ENCODE results near the gene COG1. TPM values are rescaled to one million over a fixed set of nuclear protein-coding genes. Genes with fewer than 3 reads are reported as not detected.

COG1 gene
- total and polyA plus RNA-seq, 2 donors from 2014 or later, result 28.2 to 41.6 TPM

DNA sequence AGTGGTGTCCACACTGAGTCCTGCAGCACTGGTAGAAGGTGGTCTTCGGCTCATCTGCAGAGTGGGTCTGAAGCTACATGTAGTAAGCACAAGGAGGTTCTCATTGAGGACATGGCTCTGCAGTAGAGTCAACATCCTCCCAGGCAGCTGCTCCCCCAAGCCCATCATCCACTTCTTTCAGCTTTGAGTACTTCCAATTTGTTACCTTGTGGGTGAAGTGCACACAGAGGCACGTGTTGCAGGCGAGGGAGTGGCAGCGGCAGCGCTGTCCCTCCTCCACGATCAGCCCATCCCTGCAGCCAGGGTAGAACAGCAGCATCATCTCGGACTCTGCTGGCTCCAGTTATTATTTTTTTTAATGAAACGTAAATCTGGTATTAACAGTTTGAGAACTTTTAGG, 29.8 kb upstream of the COG1 start:
- H3K9ac ChIP-seq (ENCODE audit: low read length in 3 of 3), result no peak overlapping the region
- no peak for FAIRE-seq
- intact Hi-C loops (cut with DNase I), result loop anchor here (10.0 kb wide), 1 partner anchor 438 kb away; no protein-coding TSS in a partner anchor

DNA sequence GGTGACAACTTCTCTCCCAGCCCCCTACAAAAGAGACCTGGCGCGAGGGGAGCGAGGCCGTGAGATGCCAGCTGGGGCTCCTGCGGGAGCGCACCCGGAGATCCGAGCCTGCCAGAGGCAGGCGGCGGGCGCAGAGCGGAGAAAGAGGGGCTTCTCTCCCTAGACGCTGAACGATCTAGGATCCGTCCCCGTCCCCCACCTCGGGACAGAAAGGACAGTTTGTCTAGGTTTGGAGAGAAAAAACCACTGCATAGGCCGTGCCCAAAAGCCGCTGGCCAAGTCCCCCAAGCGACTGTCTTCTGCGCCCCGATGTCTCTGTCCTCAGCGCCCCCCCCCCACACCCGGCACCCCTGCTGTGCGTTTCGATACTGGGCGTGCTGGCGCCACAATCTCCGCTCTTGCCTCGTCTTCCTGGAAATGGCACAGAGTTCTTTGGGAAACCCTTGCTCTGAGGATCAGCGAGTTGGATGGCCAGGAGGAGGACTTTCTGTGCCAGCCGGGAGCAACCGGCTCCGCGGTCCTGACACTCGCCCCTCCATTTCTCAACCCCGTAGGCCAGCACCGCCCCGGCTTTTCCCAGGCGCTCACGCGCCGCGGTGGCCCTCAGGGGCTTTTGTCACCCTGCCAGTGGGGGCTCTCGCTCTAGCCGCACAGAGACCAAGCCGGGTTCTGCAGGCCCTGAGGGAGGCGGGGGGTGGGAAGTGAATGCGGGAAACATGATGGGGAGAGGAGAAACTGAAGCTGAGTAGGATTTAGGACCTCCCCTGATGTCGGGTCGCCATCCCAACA, 27.0 kb upstream of the COG1 start:
- intact Hi-C loops (cut with DNase I), result loop anchor here (10.0 kb wide), 1 partner anchor 441 kb away; no protein-coding TSS in a partner anchor
- TF ChIP-seq, protein P1, sequence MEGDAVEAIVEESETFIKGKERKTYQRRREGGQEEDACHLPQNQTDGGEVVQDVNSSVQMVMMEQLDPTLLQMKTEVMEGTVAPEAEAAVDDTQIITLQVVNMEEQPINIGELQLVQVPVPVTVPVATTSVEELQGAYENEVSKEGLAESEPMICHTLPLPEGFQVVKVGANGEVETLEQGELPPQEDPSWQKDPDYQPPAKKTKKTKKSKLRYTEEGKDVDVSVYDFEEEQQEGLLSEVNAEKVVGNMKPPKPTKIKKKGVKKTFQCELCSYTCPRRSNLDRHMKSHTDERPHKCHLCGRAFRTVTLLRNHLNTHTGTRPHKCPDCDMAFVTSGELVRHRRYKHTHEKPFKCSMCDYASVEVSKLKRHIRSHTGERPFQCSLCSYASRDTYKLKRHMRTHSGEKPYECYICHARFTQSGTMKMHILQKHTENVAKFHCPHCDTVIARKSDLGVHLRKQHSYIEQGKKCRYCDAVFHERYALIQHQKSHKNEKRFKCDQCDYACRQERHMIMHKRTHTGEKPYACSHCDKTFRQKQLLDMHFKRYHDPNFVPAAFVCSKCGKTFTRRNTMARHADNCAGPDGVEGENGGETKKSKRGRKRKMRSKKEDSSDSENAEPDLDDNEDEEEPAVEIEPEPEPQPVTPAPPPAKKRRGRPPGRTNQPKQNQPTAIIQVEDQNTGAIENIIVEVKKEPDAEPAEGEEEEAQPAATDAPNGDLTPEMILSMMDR (IDR thresholded peaks at IDR 0.05; ENCODE audit: borderline replicate concordance, extremely low read depth, insufficient read depth), result no peak
- Histone ChIP-seq H3K9ac (ENCODE audit: low read length in 3 of 3) (peak overlapping the region in 2 of 3 donors; percentile 29 to 60), H3K9me3 (ENCODE audit: control insufficient read depth in 2 of 3, insufficient read depth in 1 of 3, low read length in 3 of 3) (no peaks in the 10 kb centered on the region), H3K4me3 (ENCODE audit: low read length in 3 of 3) (peak overlapping the region; percentile 51 to 86 (median 74)), H3K27me3 (ENCODE audit: control insufficient read depth, insufficient read depth, low read length) (peaks cover 37% of the 10 kb centered on the region), H3K36me3 (ENCODE audit: control insufficient read depth in 2 of 3, insufficient read depth in 3 of 3, low read length in 3 of 3) (no peaks in the 10 kb centered on the region), H3K4me1 (ENCODE audit: control insufficient read depth in 2 of 3, insufficient read depth in 2 of 3, low read depth in 1 of 3, low read length in 3 of 3) (peaks cover 0 to 13% (median 0%) of the 10 kb centered on the region in 3 donors), H3K27ac (ENCODE audit: low read depth in 2 of 2, low read length in 2 of 2) (peak overlapping the region; percentile 23 to 41)
- FAIRE-seq (no peak), DNase-seq (peak in 3 of 5 donors; percentile 34 to 82 (median 53))

More for the DNA sequence above, 29.8 kb upstream of the COG1 start:
- TF ChIP-seq, protein P1 (IDR thresholded peaks at IDR 0.05; ENCODE audit: borderline replicate concordance, extremely low read depth, insufficient read depth), result no peak
- no peak overlapping the region for H3K4me3 ChIP-seq (ENCODE audit: low read length in 3 of 3)
- peaks cover 0 to 13% (median 0%) of the 10 kb centered on the region in 3 donors for H3K4me1 ChIP-seq (ENCODE audit: control insufficient read depth in 2 of 3, insufficient read depth in 2 of 3, low read depth in 1 of 3, low read length in 3 of 3)
- H3K27ac ChIP-seq (ENCODE audit: low read depth in 2 of 2, low read length in 2 of 2), result no peak overlapping the region
- H3K9me3 ChIP-seq (ENCODE audit: control insufficient read depth in 2 of 3, insufficient read depth in 1 of 3, low read length in 3 of 3), result no peaks in the 10 kb centered on the region
- no peaks in the 10 kb centered on the region for H3K36me3 ChIP-seq (ENCODE audit: control insufficient read depth in 2 of 3, insufficient read depth in 3 of 3, low read length in 3 of 3)
- no peak for DNase-seq
- peaks cover 36% of the 10 kb centered on the region for H3K27me3 ChIP-seq (ENCODE audit: control insufficient read depth, insufficient read depth, low read length)

DNA sequence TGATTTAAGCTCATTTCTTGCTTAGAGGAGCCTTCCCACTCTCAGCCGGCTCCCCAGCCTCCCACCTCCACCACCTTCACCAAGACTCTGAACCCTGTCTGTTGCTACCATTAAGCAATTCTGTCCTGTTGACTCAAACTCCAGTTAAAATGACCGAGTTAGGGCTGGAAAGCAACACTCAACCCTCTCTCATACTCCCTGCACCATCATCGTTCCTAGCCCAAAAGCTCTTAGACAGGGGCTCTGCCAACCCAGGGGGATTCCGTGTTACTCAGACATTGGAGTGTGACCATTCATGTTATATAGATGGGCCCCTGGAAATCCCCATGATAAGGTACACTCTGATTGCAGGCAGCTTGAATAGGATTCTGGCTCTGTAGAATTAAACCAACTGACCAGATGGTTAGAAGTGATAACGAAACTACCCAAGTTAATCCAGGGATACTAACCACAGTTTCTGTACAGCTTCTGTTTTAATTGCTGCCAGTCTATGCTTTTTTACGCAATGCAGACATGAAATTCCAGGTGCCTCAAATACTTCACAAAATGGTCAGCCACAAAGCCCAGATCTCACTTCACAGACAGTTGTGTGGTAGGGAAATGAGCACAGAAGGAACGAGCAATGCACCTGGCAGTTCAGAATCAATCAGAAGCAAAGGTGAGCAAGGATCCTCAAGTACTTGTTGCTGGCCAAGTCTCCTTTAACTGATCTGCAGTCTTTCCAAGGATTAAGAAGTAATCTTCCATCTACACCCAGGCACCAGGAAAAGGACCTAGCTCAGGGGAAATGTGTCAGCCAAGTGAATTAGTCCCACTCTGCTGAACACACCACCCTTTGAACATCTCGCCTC, 25.9 kb upstream of the COG1 start:
- intact Hi-C loops (cut with DNase I), result loop anchor here (10.0 kb wide), 1 partner anchor 442 kb away; no protein-coding TSS in a partner anchor
- no peak overlapping the region for H3K9ac ChIP-seq (ENCODE audit: low read length in 3 of 3)
- FAIRE-seq, result no peak
- peaks cover 37% of the 10 kb centered on the region for H3K27me3 ChIP-seq (ENCODE audit: control insufficient read depth, insufficient read depth, low read length)
- peak overlapping the region in 2 of 3 donors; percentile 74 to 86 for H3K4me3 ChIP-seq (ENCODE audit: low read length in 3 of 3)
- no peaks in the 10 kb centered on the region for H3K36me3 ChIP-seq (ENCODE audit: control insufficient read depth in 2 of 3, insufficient read depth in 3 of 3, low read length in 3 of 3)
- H3K4me1 ChIP-seq (ENCODE audit: control insufficient read depth in 2 of 3, insufficient read depth in 2 of 3, low read depth in 1 of 3, low read length in 3 of 3), result peaks cover 0 to 13% (median 0%) of the 10 kb centered on the region in 3 donors
- DNase-seq, result no peak
- H3K9me3 ChIP-seq (ENCODE audit: control insufficient read depth in 2 of 3, insufficient read depth in 1 of 3, low read length in 3 of 3), result no peaks in the 10 kb centered on the region
- TF ChIP-seq, protein P1 (IDR thresholded peaks at IDR 0.05; ENCODE audit: borderline replicate concordance, extremely low read depth, insufficient read depth), result no peak
- H3K27ac ChIP-seq (ENCODE audit: low read depth in 2 of 2, low read length in 2 of 2), result peak overlapping the region; percentile 41 to 42

Measured in kidney (tissue), 14 donors.